Subcutaneous adipose tissue (tissue), 4 donors: ENCODE data around the gene CALHM1. TPM values are rescaled to one million over a fixed set of nuclear protein-coding genes. Genes with fewer than 3 reads are reported as not detected.

Experiments
- total RNA-seq, 4 donors: library from RNA; depleted of rRNA; stranded (reverse); fragments of >200 nt; gene quantifications; one replicate each; pipeline ENCODE4 v1.1.0, GENCODE V29; 2016
- TF ChIP-seq, protein P1 (sequence below): fragments of 450-650 bp; IDR thresholded peaks from one replicate; pipeline ENCODE4 v1.5.1; 2016; ENCODE audit warnings: low read depth, mild to moderate bottlenecking, control low read depth, antibody characterized with exemption, moderate library complexity

CALHM1 gene
- total RNA-seq, 4 donors from 2014 or later: not detected

DNA sequence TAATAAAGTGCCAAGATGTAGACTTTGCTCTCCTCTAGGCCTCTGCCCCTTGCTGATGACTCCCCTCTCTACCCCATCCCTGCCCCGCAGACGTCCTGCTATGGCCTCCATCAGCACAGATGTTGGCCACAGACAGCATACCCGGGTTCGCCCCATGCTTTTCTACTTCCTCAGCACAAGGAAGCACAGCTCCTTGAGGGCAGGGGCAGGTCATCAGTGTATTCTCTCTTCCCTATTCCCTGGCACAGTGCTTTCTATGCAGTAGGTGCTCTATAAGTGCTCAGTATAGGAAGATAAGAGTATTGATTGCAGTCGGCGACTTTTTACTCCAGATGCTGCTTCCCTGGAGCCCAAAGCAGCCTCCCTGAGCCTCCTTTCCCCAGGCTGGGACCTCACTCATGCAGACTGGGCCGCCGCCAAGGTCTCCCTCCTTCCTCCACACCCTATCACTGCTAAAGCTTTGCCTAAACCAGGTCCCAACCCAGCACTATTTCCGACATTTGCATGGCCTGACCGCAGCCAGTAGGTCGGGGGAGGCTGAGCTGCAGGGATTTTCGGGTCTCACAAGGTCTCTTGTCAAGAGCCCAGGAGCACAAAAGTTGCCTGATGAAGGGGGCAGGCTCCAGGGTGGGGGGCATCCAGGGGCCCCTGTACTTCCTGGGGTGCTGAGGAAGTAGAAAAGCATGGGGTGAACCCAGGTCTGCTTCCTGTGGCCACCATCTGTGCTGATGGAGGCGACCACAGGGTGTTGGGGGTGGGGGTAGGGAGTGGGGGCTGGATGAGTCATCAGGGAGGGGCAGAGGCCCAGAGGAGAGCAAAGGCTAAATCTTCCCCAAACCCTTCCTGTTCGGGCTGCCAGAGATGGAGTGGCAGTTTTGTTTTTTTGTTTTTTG is 12.3 kb upstream of the CALHM1 start:
- TF ChIP-seq, protein P1, sequence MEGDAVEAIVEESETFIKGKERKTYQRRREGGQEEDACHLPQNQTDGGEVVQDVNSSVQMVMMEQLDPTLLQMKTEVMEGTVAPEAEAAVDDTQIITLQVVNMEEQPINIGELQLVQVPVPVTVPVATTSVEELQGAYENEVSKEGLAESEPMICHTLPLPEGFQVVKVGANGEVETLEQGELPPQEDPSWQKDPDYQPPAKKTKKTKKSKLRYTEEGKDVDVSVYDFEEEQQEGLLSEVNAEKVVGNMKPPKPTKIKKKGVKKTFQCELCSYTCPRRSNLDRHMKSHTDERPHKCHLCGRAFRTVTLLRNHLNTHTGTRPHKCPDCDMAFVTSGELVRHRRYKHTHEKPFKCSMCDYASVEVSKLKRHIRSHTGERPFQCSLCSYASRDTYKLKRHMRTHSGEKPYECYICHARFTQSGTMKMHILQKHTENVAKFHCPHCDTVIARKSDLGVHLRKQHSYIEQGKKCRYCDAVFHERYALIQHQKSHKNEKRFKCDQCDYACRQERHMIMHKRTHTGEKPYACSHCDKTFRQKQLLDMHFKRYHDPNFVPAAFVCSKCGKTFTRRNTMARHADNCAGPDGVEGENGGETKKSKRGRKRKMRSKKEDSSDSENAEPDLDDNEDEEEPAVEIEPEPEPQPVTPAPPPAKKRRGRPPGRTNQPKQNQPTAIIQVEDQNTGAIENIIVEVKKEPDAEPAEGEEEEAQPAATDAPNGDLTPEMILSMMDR: no peak

DNA sequence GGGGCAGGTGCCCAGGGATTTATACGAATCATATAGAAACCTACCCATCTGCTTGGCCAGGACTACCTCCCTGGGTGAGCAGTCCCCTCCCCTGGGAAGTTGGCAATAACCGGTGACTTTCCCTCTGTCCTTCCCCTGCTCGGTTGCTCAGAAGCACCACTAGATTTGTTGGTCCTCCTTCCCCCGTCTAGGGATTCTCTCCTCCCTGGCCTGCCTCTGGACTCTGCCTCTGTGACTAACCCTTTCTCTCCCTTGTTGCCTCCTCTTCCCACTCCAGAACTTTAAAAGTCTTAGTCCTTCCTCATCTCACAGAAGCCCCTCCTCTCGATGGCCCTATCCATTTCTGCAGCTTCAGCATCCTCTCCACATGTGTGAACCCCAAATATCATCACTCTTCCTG is 10.5 kb upstream of the CALHM1 start:
- TF ChIP-seq, protein P1: no peak

DNA sequence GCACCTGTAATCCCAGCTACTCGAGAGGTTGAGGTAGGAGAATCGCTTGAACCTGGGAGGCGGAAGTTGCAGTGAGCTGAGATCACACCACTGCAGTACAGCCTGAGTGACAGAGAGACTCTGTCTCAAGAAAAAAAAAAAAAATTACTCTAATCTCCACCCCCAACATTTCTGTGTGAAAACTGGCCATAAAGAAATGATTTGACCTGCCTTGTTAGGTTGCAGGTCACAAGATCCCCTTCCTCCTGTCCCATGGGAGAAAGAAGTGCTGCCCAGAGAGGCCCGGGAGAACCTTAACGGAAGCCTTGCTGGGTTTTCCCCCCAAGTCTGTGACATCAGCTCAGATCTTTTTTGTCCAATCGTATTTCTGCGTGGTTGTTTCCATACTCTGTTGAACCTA is 8.7 kb upstream of the CALHM1 start:
- TF ChIP-seq, protein P1: no peak

DNA sequence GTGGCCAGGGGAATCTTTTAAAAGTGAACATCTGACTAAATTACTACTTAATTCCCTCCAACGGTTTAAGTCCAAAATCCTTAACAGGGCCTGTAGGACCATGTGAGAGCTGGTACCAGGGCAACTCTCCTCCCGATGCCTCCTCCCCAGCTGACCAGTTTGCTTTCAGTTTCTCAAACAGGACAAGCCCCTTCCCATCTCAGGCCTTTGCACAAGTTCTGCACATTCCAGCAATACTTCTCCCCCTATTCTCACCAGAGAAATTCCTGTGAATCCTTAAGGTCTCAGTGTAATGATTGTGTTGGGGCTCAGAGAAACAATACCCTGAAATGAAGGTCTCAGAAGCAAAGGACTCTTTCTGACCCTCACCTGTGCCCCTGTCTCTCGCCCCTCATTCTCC is 8.0 kb upstream of the CALHM1 start:
- TF ChIP-seq, protein P1: no peak

DNA sequence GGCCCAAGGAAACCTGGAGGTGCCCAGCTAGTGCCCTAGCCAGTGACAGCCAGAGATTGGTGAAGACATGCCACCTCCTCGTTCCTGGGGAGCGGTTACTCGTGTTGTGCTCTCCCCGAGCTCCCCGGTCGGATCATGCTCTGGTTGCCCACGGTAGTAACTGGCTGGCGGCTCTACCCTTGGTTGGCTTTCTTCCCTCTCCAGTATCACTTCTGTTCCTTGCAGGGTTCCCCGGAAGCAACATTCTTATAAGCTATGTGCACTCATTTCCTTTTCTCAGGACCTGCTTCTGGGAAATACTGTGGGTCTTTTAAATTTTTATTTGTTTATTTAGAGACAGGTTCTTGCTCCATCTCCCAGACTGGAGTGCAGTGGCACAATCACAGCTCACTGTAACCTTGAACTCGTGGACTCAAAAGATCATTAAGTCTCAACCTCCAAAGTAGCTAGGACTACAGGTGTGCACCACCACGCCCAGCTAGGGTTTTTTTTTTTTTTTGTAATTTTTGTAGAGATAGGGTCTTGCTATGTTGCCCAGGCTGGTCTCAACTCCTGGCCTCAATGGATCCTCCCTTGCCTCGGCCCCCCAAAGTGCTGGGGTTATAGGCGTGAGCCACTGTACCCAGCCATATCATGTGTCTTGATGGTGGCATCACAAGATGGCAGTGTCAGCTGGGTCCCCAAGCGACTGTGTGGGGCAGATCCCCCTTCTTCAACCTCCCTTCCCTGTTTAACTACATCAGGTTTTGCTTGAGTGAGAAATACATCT is 6.9 kb upstream of the CALHM1 start:
- TF ChIP-seq, protein P1: no peak

DNA sequence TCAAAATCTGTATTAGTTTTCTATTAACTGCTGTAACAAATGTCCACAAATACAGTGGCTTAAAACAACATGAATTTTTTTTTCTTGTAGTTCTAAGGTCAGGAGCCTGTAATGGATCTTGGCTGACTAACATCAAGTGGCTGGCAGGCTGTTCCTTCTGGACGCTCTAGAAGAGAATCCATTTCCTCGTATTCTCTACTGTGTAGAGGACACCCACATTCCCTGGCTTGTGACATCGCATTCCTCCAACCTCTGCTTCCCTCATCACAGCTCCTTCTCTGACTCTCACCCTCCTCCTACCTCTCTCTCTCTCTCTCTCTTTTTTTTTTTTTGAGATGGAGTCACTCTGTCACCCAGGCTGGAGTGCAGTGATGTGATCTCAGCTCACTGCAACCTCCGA is 4.8 kb upstream of the CALHM1 start:
- TF ChIP-seq, protein P1: no peak

DNA sequence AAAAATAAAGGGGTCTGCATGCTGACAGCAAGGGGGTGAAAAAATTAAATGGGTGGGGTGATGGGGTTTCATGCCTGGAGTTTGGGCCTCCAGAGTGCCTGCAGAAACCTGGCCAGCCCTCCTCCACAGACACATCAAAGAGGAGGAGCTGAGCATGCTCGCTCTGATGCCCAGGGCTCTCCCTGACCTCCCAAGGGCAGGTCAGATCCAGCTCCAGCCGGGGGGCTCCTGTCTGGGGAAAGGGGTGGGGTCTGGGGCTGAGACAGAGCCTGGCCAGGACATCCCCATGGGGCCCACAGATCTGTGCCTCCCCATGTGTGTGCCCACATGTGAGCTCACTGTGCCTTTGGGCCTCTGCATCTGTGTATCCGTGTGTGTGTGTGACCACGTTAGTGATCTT is 915 bp upstream of the CALHM1 start:
- TF ChIP-seq, protein P1: no peak
